ENCODE measurements around the gene ARHGDIB. TPM values are rescaled to one million over a fixed set of nuclear protein-coding genes. Genes with fewer than 3 reads are reported as not detected.

Gene ARHGDIB
- total RNA-seq, 1 donor from 2014 or later: 217 TPM

DNA sequence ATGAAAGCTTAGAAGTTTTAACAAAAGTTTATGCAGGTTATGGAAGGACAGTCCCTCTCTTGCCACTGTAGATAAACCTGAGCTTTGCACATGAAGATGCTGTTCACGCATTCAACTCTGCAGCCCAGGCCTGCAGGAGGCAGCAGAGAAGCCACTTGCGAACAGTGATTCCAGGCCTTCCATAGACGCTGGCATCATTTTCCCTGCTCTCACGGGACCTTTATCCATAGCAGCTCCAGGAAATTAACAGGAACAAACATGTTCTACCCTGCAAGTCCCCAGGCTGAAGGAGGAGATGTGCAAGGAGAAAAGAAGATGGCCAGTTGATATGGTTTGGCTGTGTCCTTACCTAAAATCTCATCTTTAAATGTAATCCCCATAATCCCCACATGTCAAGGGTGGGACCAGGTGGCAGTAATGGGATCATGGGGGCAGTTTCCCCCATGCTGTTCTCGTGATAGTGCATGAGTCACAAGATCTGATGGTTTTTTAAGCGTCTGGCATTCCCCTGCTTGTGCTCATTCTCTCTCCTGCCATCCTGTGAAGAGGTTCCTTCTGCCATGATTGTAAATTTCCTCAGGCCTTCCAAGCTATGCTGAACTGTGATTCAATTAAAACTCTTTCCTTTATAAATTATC lies 25.1 kb downstream of the ARHGDIB start:
- no peak overlapping the region for H3K4me3 Mint-ChIP-seq (ENCODE audit: unreplicated experiment)
- no peak overlapping the region for H3K27ac Mint-ChIP-seq (ENCODE audit: unreplicated experiment)
- peaks cover 3% of the 10 kb centered on the region for H3K27me3 Mint-ChIP-seq (ENCODE audit: unreplicated experiment)
- H3K36me3 Mint-ChIP-seq (ENCODE audit: low read depth, unreplicated experiment): no peaks in the 10 kb centered on the region
- H3K9me3 Mint-ChIP-seq (ENCODE audit: unreplicated experiment): no peaks in the 10 kb centered on the region
- peak; percentile 41 for DNase-seq (ENCODE audit: low spot score)
- no peaks in the 10 kb centered on the region for H3K4me1 Mint-ChIP-seq (ENCODE audit: unreplicated experiment)
- TF ChIP-seq, protein P1, sequence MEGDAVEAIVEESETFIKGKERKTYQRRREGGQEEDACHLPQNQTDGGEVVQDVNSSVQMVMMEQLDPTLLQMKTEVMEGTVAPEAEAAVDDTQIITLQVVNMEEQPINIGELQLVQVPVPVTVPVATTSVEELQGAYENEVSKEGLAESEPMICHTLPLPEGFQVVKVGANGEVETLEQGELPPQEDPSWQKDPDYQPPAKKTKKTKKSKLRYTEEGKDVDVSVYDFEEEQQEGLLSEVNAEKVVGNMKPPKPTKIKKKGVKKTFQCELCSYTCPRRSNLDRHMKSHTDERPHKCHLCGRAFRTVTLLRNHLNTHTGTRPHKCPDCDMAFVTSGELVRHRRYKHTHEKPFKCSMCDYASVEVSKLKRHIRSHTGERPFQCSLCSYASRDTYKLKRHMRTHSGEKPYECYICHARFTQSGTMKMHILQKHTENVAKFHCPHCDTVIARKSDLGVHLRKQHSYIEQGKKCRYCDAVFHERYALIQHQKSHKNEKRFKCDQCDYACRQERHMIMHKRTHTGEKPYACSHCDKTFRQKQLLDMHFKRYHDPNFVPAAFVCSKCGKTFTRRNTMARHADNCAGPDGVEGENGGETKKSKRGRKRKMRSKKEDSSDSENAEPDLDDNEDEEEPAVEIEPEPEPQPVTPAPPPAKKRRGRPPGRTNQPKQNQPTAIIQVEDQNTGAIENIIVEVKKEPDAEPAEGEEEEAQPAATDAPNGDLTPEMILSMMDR (IDR thresholded peaks at IDR 0.05; ENCODE audit: unreplicated experiment): no peak

DNA sequence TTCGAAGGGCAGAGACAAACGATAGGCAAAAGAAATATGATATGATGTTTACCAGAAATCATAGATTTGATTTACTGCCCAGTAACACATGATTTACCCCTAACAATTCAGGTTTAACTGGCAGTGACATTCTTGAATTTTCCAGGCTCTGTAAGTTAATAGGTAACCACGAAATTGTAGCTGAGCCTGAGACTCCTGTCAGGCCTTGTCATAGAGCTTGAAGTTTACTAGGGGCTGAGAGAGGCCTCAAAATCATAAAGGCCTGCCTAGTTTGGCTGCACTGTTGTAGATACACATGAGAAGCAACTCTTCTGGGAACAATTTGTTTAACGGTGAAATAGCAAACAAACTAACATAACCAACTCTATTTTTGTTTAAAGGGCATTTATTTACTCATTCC lies 26.4 kb downstream of the ARHGDIB start:
- H3K36me3 Mint-ChIP-seq (ENCODE audit: low read depth, unreplicated experiment): no peaks in the 10 kb centered on the region
- peaks cover 3% of the 10 kb centered on the region for H3K27me3 Mint-ChIP-seq (ENCODE audit: unreplicated experiment)
- H3K4me1 Mint-ChIP-seq (ENCODE audit: unreplicated experiment): no peaks in the 10 kb centered on the region
- H3K27ac Mint-ChIP-seq (ENCODE audit: unreplicated experiment): no peak overlapping the region
- no peaks in the 10 kb centered on the region for H3K9me3 Mint-ChIP-seq (ENCODE audit: unreplicated experiment)
- no peak overlapping the region for H3K4me3 Mint-ChIP-seq (ENCODE audit: unreplicated experiment)
- DNase-seq (ENCODE audit: low spot score): no peak
- TF ChIP-seq, protein P1 (IDR thresholded peaks at IDR 0.05; ENCODE audit: unreplicated experiment): no peak

DNA sequence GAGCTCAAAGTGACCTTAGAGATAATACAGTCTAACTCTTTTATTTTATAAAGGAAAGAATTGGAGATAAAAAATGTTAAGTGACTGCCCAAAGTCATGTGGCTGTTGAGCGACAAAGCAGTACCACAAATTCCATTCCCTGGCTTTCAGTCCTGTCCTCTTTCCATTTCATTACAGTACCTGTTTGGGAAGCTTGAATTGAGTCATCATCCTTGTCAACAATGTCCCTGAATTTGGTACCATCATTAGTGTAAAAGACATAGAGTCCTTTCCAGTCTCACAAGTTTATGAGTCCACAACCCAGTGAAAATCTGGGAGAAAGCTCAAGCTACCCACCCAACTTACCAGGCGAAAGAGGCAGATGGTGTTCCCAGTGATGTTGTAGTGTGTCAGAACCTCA lies 26.9 kb downstream of the ARHGDIB start:
- Mint-ChIP-seq H3K27me3 (ENCODE audit: unreplicated experiment) (peaks cover 3% of the 10 kb centered on the region), H3K4me1 (ENCODE audit: unreplicated experiment) (no peaks in the 10 kb centered on the region), H3K9me3 (ENCODE audit: unreplicated experiment) (no peaks in the 10 kb centered on the region), H3K27ac (ENCODE audit: unreplicated experiment) (no peak overlapping the region), H3K36me3 (ENCODE audit: low read depth, unreplicated experiment) (no peaks in the 10 kb centered on the region), H3K4me3 (ENCODE audit: unreplicated experiment) (no peak overlapping the region)
- TF ChIP-seq, protein P1 (IDR thresholded peaks at IDR 0.05; ENCODE audit: unreplicated experiment): no peak
- DNase-seq (ENCODE audit: low spot score): no peak

DNA sequence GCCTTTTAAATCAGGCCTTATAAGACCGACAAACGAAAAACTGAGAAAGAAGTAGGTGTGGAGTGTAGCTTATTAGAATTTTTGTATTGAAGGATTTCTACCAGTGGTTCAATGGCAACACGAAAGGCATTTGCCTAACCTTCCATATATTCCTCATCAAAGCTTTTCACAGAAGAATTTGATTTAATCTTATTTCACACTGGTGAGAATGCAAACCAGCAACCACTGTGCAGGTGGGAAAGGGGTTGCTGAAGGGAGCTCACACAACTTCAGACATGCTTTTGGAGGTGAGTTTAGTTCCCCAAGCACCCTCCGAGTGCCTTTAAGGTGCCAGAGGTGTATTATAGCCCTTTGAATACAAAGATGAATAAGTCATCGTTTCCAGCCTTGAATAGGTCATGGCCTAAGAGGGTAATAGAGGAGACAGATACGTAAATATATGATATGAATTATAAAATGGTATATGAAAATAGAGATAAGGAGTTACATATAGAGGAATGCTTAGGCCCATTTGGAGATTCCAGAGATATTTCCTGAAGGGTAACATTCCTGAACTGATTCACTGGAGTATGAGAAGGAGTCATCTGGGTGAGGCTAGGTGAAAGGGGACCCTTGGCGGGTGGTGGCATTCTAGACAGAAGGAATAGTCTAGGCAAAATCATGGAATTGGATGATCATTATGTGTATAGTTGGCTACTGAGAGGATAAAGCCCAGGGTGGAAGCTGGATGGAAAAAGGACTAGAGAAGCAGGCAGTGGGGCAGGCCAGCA lies 29.4 kb downstream of the ARHGDIB start:
- Mint-ChIP-seq H3K9me3 (ENCODE audit: unreplicated experiment) (no peaks in the 10 kb centered on the region), H3K27me3 (ENCODE audit: unreplicated experiment) (no peaks in the 10 kb centered on the region), H3K4me1 (ENCODE audit: unreplicated experiment) (peaks cover 6% of the 10 kb centered on the region), H3K4me3 (ENCODE audit: unreplicated experiment) (no peak overlapping the region), H3K27ac (ENCODE audit: unreplicated experiment) (no peak overlapping the region), H3K36me3 (ENCODE audit: low read depth, unreplicated experiment) (no peaks in the 10 kb centered on the region)
- TF ChIP-seq, protein P1 (IDR thresholded peaks at IDR 0.05; ENCODE audit: unreplicated experiment): no peak
- no peak for DNase-seq (ENCODE audit: low spot score)

DNA sequence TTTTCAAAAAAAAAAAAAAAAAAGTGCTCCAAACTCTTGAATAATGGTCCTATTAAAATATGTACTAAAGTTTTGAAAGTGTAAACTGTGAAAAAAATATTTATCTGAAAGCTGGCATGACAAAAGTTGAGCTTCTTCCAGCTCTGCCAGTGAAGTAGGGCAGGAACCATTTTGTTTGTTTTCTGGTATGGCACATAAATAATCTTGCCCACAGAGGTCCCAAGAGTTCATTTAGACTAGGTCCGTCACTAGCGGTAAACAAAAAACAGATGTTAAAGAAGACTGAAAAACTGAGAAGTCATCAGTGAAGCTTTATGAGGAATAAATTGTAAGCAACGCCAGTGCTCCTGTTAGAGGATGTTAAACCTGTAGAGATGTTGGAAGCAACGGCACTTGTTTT lies 30.0 kb downstream of the ARHGDIB start:
- H3K36me3 Mint-ChIP-seq (ENCODE audit: low read depth, unreplicated experiment): no peaks in the 10 kb centered on the region
- DNase-seq (ENCODE audit: low spot score): no peak
- H3K4me1 Mint-ChIP-seq (ENCODE audit: unreplicated experiment): peaks cover 6% of the 10 kb centered on the region
- TF ChIP-seq, protein P1 (IDR thresholded peaks at IDR 0.05; ENCODE audit: unreplicated experiment): no peak
- no peak overlapping the region for H3K4me3 Mint-ChIP-seq (ENCODE audit: unreplicated experiment)
- no peaks in the 10 kb centered on the region for H3K9me3 Mint-ChIP-seq (ENCODE audit: unreplicated experiment)
- H3K27me3 Mint-ChIP-seq (ENCODE audit: unreplicated experiment): no peaks in the 10 kb centered on the region
- H3K27ac Mint-ChIP-seq (ENCODE audit: unreplicated experiment): no peak overlapping the region

All from endothelial cell (in vitro differentiated cells).